GF-D8 (cell line): ENCODE measurements around the gene NOL4L.

Experiments used
- DNase-seq: peaks from one replicate; lab custom pipeline; 2025; lab: John Stamatoyannopoulos, UW

The NOL4L gene

DNA sequence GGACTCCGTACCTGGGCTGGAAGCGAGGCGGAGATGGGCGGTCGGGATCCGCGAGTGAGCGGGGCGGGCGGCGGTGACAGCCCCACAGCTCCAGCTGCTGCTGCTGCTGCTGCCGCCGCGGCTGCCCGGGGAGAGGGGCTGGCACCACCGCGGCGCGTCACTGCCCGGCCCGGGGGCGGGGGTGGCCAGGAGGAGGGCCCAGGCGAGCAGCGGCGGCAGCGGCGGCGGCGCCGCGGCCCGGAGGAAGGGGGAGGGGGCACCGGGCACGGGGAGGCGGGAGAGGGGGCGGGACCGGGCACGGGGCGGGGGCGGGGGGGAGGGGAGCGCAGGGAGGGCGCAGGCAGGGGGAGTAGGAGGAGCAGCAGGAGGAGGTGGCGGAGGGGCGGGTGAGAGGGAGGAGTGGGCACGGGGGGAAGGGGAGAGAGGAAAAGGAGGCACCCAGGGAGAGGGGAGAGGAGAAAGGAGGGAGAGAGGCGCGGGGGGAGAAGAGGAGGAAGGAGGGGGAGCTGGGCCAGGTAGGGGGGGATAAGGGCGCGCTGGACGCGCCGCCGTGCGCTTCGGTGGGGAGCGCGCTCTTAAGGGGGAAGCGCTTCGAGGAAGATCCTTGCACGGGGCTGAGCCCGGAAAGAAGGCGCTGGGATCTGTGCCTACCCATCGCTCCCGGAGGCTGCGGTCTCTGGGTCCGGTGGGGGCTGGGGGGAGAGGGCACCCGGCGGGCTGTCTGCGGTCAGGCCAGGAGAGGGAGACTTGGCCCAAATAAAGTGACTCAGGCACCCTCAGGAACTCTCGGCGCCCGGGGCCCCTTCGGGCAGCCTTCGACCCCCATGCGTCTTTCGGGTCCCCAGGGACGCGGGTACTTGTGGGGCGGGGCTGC lies 101.5 kb downstream of the NOL4L start:
- peak; percentile 68 for DNase-seq

DNA sequence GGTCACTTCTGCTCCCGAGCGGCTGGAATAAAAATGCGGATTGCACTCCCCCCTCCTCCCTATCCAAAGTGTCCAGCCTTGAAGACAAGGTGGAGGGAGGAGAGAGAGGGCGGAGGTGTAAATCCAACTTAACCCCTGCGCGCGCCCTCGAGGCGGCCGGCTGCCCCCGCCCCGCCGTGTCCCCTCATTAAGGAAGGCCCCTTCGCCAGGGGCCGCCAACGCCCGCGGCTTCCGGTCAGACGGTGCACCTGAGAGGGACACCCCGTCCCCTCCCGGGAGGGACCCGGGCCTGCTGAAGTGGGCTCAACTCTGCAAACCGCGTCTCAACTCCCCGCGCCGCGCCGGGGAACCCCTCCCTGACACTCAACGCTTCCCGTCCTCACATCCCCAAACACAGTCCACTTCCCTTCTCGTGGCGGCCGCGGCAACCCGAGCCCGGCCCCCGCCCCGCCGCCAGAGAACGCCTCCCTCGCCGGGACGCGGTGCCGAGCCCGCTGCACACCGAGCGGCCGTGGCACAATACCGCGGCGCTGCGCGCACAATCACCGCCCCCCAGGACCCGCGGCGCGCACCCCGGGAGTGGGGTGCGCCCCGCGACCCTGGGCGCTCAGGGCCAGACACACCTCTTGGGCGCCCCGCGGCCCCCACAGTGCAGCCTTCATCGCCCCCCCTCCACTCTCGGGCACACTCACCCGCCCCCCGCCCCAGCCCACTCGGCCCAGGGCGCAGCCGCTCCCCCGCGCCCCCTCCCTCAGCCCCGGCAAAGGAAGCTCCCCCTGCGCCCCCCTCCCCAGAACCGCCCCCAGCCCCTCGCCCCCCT lies 102.5 kb downstream of the NOL4L start:
- no peak for DNase-seq

DNA sequence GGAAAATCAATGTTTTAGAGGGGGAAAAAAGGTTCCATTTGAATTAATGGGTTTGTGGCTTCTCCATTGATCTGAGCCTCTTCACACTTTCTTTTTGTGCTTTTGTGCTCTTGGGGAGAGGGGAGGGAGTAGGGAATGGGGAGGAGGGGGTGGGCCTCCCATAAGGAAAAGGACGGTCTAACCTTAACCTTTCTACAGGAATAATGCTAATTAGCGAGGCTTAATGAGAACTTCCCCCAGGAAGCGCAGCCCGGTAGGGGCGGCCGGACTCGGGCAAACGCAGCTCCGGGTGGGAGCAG lies 103.0 kb downstream of the NOL4L start:
- no peak for DNase-seq

DNA sequence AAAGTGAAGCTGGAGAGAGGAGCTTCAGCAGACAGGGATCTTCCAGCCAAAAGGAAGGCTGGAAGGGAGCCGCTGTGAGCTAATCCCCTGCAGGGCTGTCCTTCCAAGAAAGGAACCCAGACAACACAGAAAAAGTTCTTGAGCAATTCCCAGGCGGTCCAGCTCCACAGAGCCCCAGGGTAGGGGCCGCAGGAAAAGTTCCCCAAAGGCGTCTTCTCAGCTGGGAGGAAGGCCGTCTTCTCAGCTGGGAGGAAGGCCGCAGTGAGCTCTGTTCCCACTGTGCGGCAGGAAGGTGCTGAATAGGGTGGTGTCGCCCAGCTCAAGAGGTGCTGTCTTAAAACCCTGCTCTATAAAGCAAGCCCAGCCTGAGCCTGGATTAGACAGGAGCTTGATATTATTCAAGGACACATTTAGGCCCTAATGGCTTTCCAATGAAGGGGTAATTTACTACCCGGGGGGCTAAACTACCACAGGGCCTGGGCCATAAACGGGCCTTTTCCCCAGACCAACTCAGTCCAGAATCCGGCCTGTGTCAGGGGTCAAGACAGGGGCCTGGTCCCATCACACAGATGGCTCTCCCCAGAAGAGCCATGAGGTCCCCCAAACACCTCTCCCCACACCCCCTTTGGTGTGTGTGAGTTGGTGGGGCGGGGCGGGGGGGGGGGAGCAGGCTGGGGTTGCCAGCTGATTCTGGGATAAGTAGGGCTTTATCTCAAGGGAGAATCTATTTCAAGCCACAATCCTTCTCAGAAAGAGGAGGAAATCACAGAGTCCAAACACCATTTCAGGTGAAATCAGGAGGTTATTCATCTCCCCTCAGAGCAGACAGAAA lies 103.6 kb downstream of the NOL4L start:
- DNase-seq = peak; percentile 15

DNA sequence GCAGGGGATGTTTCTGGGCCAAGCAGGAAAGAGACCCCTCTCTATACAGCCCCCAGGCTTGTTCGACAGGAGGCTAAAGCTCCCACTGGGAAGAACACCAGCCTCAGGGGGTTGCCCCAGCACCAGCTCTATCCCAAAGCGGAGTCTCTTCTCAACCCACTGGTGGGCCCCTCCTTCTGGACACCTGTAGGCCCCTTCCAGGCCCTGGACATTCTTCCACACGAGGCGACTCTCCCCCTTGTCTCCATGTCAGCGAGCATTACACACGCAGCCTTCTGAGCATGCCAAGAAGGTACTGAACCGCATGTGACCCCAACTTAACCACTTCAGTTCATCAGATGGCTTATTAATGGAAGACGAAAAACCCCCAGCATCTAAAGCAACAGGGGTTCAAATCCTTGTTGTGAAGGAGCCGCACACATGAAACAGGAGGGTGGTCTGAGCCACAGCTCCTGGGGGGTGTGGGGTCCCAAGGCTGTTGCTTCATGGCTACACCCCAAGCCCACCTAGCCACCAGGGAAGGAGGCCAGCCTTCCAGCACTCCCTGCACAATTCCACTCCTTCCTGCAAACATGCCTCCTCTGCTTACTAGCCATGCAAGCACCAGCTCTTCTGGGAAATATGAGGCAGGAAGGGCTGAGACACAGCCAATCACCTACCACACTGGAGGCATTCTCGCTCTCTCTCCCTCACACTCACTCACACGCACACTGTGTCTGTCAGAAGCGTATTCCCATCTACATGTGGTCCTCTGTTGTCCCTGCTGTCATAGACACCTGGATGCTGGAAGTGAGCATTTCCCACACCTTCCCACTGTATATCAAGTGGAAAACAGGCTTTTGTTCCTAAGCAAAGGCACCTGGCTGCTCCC lies 104.5 kb downstream of the NOL4L start:
- DNase-seq = no peak

DNA sequence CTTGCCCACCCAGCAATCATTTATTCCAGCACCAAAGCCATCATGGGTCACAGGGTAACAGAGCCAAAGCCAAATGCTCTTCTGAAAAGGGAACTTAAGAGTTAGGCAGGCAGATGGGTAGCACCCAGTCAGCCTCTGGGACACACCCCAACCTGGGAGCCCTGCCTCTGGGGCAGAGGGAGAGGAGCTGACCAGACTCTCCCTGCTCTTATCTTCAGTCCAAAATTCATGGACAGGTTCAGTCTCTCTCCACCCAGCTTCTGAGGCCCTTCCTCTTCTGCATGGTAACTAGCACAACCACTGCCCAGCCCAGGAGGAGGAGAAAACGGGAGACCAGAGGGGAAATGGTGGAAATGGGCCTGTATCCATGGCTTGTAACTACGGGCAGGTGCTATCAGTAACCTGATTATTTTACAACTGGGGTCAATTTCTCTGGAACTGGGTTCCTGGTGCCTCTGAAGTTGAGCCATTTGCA lies 105.4 kb downstream of the NOL4L start:
- DNase-seq = no peak

DNA sequence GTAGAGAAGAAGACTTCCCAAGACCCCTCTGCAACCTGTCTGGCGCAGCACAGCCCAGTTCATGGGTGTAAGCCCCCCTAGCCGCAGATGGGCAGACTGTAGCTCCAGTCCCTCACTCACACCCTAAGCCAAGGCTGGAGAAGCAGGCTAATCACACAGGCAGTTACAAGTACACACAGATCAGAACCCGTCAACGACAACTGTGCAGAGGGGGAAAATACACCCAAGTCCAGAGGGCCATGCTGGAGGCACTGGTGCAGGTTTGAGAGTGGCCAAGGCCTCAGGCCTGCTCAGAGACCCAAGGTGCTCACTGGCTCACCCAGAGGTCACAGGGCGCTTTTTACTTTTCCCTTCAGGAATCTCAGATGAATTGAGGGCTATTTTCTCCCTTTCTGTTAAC lies 106.1 kb downstream of the NOL4L start:
- no peak for DNase-seq

DNA sequence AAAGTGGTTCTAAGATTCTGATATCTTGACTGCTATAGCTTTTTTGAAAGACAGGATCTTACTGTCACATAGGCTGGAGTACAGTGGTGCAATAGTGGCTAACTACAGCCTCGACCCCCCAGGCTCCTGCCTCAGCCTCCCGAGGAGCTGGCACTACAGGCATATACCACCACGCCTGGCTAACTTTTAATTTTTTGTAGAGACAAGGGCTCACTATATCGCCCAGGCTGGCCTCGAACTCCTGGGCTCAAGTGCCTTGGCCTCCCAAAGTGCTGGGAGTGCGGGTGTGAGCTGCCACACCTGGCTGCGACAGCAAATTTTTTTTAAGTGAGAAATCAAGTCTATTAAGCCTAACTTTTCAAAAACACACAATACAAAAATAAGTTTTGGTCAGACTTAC lies 106.6 kb downstream of the NOL4L start:
- DNase-seq = no peak

DNA sequence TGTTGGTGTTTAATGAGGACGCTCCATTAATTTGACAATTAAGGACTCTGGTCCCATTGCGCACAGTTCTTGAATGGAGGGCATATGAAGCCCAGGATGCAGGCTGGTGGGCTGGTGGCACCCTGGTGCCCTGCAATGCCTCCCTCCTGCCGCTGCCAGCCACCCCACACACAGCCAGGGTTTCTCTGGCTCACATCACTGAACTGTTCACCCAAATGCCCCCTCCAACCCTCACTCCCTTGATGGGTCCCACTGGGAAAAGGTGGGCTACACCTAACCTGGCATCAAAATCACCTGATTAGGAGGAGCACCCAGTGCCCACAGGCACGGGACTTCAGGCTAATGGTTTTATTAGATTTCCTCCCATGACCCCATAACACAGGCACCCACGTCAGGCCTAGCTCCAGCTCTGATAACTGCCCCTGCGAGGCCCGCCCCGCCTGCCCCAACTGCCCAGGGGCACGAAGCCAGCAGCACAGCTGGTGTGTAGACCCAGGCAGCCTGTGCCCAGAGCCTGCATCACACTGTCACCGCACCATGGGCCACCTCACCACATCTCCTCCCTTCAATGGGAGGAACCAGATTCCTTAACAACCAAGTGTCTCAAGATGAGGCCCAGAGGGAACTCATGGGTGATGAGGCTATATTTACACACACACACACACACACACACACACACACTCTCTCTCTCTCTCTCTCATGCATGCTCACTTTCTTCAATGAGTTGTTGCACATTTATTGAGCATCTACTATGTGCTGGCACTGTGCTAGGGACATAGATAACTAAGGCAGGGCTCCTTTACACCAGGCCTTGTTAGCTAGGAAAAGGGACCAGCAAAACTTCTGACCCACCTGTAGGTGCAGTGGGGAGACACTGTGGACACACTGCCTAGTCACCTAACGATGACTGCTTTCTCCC lies 107.3 kb downstream of the NOL4L start:
- DNase-seq = no peak

DNA sequence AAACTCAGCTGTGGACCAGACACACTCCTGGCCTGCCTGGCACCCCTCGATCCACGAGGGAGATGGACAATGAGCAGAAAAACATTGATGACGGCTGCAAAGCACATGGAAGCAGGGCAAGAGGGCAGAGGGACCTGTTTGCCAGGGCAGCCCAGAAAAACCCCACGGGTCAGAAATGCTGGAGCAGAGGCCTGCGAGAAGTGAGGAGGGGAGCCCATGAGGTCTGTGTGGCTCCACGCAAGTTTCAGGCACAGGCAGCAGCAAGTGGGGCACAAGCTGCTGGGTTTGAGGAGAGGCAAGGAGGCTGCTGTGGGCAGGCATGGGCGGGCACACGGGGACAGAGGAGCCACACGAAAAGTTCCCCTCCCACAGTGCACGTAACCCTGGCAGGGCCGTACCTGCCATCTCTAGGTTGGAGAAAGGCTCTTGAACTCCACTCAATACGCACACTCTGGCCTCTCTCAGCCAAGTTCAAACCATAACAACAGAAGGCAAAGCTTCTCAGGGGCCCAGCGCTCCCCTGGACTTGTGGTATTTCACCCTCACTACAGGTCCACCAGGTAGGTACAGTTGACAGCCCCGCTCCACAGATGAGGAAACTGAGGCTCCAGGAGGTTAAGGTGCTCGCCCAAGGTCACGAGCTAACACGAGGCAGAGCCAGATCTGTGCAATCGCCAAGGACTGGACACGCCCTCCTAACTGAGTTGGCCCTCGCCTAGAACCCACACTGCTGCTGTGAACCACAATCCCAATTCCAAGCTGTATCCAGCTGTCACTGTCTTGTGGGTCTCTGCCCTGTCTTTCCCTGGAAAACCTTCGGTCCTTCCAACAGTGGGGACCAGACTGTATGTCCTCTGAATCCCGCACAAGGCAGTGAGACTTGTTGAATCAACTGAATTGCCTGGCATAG lies 108.2 kb downstream of the NOL4L start:
- DNase-seq = no peak

DNA sequence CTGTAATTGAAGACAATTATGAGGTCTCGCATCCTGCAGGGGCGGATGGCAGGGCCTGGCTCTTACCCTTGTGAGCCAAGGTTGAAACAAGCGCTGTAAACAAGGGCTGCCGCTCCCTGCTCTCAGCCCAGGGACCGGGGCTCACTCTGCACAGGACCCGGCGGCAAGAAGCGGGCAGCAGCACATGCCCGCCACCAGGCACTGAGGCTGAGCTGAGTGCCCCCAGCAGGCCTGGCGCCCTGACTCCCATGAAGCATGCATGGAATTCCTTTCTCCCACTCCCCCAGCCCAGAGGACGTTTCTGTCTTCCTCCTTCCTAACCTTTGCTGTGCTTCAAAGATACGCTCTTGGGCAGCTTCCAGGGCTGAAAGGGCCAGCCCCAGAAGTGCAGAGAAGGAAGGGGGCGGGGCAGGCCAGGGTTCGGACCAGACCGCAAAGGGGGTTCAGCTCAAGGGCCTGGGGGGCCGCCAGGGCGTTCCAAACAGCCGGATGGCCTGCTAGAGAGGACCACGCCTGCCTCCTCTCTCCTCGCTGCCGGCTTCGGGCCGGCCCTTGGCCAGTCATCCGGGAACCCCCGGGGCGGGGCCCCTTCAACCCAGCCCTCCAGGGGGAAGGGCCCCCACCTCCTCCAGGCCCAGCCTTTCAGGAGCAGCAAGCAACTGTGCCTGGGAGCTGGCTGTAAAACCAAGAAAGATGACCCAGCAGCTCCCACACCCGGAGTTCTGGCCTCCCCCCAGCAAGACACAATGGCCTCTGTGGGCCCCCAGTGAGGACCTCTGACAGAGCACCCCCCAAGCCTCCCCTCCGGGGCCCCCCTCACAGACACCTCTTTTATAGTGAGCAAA lies 109.9 kb downstream of the NOL4L start:
- peak; percentile 69 for DNase-seq

DNA sequence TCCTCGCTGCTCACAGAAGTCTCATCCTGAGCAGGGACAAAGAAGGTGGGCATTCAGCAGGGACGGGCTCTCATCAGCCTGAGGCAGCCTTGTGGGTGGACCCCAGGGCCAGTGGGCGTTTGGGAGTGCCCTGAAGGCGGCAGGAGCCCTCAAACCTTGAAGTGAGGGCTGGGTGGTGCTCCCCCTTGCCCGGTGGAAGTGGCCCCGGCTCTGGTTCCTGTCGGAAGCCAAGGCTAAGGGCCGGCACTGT lies 110.5 kb downstream of the NOL4L start:
- no peak for DNase-seq

DNA sequence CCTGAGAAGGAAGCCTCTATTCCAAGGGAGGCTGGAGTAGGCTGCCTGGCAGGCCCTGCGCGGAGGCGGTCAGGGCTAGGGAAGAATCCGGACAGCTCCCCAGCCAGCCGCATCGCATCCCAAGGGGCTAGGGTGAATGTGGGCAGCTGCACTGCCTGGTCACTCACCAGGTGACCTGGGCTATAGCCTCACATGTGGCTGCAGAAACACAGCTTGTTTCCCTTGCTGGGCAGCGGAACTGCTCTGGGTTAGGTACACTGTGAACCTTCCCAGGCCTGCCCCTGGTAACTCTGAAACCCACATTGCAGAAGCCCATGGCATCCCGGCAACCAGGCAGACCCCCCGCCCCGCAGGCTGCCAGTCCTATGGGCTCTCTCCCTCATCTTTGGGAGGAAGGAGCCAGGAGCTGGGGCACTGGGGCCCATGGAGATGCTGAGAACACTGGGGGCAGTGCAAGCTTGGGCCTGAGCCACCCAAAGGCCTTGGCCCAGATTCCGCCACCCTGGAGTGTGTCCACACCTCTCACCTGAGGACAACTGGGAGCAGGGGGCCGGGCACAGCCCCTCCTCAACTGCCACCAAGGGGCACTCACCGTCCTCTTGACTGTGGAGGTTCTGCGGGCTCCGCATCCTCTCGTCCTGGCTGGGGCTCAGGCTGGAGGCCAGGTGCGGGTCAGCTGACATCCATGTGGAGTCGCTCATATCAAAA lies 111.0 kb downstream of the NOL4L start:
- DNase-seq = no peak

DNA sequence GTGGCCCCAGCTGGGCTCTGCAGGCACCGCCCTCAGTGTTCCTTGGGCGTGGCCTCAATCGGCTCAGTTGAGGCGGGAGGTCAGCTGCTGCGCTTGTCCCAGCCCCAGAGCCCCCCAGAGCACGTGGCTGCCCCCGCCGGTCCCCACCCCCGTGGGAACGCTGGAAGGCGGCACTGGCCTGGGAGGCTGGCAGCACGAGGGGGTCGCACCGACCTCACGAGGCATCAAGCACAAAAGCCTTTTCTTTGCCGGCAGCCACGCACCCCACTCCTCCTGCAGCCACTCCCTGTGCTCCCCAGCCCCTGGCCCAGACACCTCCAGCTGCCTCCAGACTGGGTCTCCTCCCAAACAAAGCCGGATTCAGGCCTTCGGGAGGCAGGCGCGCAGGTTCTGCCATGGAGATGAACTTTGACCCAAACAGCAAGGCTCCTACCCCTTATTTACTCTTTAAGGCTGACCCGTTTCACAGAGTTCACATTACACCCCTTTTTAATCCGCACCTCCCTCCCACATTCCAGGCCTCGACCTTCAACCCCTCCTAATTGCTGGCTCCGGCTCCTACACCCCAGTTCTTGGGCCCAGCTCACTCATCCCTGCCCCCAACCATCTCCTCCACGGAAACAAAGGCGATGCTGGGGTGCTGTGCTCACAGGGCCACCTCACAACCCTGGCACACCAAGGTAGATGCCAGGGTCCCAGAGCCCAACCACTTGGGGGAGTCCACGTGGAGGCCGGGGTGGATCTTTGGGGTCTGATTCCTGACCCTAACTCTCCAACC lies 111.7 kb downstream of the NOL4L start:
- no peak for DNase-seq

DNA sequence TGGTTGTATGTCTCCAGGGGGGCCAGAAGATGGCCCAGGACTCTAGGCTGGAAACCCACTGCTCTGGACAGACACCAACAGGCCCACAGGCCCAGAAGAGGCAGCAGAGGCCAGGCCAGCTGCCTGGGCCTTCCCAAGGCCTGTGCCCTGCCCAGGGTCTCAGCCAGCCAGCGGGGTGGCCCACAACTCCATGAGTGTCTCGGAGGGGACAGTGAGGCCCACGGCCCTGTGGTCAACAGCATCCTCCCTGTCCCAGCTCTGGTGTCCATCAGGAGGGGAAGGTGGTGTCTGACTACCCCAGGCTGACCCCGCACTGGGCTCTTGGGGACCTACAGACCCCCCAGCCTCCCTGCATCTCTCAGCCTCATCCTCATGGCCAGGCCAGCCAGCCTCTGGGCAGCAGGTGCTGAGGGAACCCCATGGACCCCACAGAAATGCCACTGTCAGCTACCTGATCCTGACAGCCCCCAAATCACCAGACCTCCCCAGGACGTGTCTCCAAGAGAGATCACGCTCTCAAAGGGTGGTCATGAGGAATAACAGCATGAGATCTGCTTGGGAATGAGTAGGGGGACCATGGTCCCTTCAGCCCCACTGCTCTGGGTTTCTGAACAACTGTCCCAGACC lies 112.4 kb downstream of the NOL4L start:
- DNase-seq = no peak

DNA sequence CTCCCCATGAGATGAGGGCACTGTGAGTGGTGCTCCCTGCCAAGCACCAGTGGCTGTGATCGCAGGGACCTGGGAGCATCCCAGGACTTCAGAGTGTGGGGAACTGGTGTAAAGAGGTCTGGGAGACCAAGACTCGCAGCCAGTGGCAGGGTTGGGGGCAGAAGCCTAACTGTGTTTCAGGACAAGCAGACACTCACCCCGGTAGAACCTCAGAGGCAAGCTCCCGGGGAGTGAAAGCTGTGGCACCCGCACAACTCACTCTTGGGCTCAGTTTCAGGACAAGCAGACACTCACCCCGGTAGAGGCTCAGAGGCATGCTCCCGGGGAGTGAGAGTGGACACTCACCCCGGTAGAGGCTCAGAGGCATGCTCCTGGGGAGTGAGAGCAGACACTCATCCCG lies 114.2 kb downstream of the NOL4L start:
- no peak for DNase-seq
